ENCODE measurements around the gene TWNK.

DNA sequence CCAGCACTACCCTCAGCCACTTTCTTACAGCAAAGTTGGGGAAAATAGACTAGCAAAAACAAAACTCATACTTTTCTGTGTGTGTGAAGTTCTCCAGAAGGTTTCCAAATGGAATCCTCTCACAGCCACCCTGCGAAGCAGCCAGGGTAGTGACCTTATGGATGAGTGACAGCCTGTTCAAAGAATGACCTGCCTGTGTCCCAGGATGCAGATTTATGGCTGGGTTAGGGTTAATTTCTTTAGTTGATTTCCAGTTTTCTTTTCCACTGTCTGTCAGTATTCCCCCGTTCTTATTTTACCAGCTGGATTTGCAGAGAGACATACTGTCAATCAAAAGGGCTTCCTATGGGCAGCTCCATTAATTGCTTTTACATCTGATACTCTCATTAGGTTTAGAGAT, 20.5 kb upstream of the TWNK start:
- no peak for TF ChIP-seq CTCF (IDR thresholded peaks at IDR 0.05)
- TF ChIP-seq POLR2A (IDR thresholded peaks at IDR 0.05), result no peak
- TF ChIP-seq POLR2AphosphoS5 (IDR thresholded peaks at IDR 0.05), result no peak
